ENCODE measurements around the gene DCC.

The DCC gene

GRCh38 chr18:52409727-52410126 is 69.7 kb downstream of the DCC start:
- in situ Hi-C loops (cut with HindIII; ENCODE audit: low sequenced_read_pairs) = no loop called here

- in situ Hi-C loops (cut with HindIII; ENCODE audit: low sequenced_read_pairs) = no loop called here
These were observed 75.1 kb downstream of the DCC start for GRCh38 chr18:52415131-52415530.

GRCh38 chr18:52422985-52423601 is 83.1 kb downstream of the DCC start:
- in situ Hi-C loops (cut with HindIII; ENCODE audit: low sequenced_read_pairs) = no loop called here

- in situ Hi-C loops (cut with HindIII; ENCODE audit: low sequenced_read_pairs) = no loop called here
These were observed 86.0 kb downstream of the DCC start for GRCh38 chr18:52426041-52426440.

GRCh38 chr18:52426462-52426861 is 86.5 kb downstream of the DCC start:
- in situ Hi-C loops (cut with HindIII; ENCODE audit: low sequenced_read_pairs) = no loop called here

- in situ Hi-C loops (cut with HindIII; ENCODE audit: low sequenced_read_pairs) = no loop called here
These were observed 87.7 kb downstream of the DCC start for GRCh38 chr18:52427521-52428175.

GRCh38 chr18:52431683-52432082 is 91.7 kb downstream of the DCC start:
- in situ Hi-C loops (cut with HindIII; ENCODE audit: low sequenced_read_pairs) = no loop called here

- in situ Hi-C loops (cut with HindIII; ENCODE audit: low sequenced_read_pairs) = no loop called here
These were observed 93.8 kb downstream of the DCC start for GRCh38 chr18:52433797-52434196.

- in situ Hi-C loops (cut with HindIII; ENCODE audit: low sequenced_read_pairs) = no loop called here
These were observed 95.3 kb downstream of the DCC start for GRCh38 chr18:52435301-52435700.

GRCh38 chr18:52437161-52437560 is 97.2 kb downstream of the DCC start:
- in situ Hi-C loops (cut with HindIII; ENCODE audit: low sequenced_read_pairs) = no loop called here

GRCh38 chr18:52439457-52439856 is 99.5 kb downstream of the DCC start:
- in situ Hi-C loops (cut with HindIII; ENCODE audit: low sequenced_read_pairs) = no loop called here

GRCh38 chr18:52441794-52442193 is 101.8 kb downstream of the DCC start:
- in situ Hi-C loops (cut with HindIII; ENCODE audit: low sequenced_read_pairs) = no loop called here

GRCh38 chr18:52442686-52443085 is 102.7 kb downstream of the DCC start:
- in situ Hi-C loops (cut with HindIII; ENCODE audit: low sequenced_read_pairs) = no loop called here

GRCh38 chr18:52451256-52451655 is 111.3 kb downstream of the DCC start:
- in situ Hi-C loops (cut with HindIII; ENCODE audit: low sequenced_read_pairs) = no loop called here

GRCh38 chr18:52451851-52452250 is 111.9 kb downstream of the DCC start:
- in situ Hi-C loops (cut with HindIII; ENCODE audit: low sequenced_read_pairs) = no loop called here

GRCh38 chr18:52452427-52452826 is 112.4 kb downstream of the DCC start:
- in situ Hi-C loops (cut with HindIII; ENCODE audit: low sequenced_read_pairs) = no loop called here

GRCh38 chr18:52459890-52460289 is 119.9 kb downstream of the DCC start:
- in situ Hi-C loops (cut with HindIII; ENCODE audit: low sequenced_read_pairs) = no loop called here

GRCh38 chr18:52462853-52463252 is 122.9 kb downstream of the DCC start:
- in situ Hi-C loops (cut with HindIII; ENCODE audit: low sequenced_read_pairs) = no loop called here

- in situ Hi-C loops (cut with HindIII; ENCODE audit: low sequenced_read_pairs) = no loop called here
These were observed 125.4 kb downstream of the DCC start for GRCh38 chr18:52465391-52465790.

- in situ Hi-C loops (cut with HindIII; ENCODE audit: low sequenced_read_pairs) = no loop called here
These were observed 128.5 kb downstream of the DCC start for GRCh38 chr18:52468496-52468895.

GRCh38 chr18:52475325-52475724 is 135.3 kb downstream of the DCC start:
- in situ Hi-C loops (cut with HindIII; ENCODE audit: low sequenced_read_pairs) = no loop called here

- in situ Hi-C loops (cut with HindIII; ENCODE audit: low sequenced_read_pairs) = no loop called here
These were observed 141.1 kb downstream of the DCC start for GRCh38 chr18:52481116-52481515.

GRCh38 chr18:52484977-52485376 is 145.0 kb downstream of the DCC start:
- in situ Hi-C loops (cut with HindIII; ENCODE audit: low sequenced_read_pairs) = no loop called here

All from endothelial cell of hepatic sinusoid (primary cell).